GM19025 (cell line): ENCODE results near the gene ZBED6.
"Not testable (repeated sequence)": the region's sequence is repeated elsewhere in the genome, so short reads cannot be mapped to it uniquely, and the experiment has no call there.

ENCODE experiments used
- ATAC-seq: cut with Tn5 transposase; IDR thresholded peaks from one replicate; pipeline ENCODE4 v1.9.1; 2021; ENCODE audit warnings: mild to moderate bottlenecking, low read depth, moderate library complexity; ENCODE audit not compliant: unreplicated experiment

The ZBED6 gene

DNA sequence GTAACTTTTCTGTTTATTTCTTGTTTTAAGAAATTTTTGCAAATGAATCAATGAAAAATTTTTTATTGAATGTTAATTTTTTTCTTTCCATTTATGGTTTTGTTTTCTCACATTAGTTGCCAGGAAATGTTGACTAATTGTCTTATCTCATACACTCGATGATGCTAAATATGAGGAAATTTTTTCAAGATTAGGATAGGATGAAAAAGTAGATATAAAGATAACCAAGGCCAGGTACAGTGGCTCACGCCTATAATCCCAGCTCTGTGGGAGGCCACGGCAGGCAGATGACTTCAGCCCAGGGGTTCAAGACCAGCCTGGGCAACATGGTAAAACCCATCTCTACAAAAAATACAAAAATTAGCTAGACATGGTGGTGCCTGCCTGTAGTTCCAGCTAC, 17.8 kb upstream of the ZBED6 start:
- ATAC-seq: no peak

DNA sequence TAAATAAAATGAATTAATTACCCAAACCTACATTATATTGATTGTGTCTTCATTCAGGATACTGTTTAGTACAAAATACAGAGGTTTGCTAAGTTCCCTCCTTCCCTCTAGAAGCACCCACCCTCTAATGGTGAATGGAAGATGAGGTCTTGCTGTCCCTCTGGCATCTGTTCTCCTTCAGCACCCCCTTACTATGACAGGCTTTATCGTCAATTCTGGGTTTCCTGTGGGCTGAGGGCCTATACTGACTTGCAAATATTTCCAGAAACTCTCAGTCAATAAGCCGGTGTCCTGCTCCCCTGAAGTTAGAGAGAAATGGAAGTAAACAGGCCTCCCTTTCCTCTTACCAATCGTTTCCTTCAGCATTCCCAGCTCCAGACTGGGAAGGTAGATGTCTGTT, 17.3 kb upstream of the ZBED6 start:
- no peak for ATAC-seq

DNA sequence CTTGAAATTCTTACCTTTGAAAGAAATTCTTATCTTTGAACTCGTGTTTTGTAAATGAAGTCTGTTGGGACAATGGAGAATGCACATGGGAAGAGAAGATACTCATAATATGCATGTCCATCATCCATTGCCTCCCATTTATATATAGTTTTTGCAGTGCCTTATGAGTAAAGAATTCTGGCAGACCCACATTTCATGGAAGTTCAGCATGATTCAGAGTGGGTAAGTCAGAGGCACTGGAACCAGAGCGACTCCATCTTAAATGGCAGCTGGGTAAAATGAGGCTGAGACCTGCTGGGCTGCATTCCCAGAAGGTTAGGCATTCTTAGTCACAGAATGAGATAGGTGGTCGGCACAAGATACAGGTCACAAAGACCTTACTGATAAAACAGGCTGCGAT, 16.6 kb upstream of the ZBED6 start:
- ATAC-seq: no peak

DNA sequence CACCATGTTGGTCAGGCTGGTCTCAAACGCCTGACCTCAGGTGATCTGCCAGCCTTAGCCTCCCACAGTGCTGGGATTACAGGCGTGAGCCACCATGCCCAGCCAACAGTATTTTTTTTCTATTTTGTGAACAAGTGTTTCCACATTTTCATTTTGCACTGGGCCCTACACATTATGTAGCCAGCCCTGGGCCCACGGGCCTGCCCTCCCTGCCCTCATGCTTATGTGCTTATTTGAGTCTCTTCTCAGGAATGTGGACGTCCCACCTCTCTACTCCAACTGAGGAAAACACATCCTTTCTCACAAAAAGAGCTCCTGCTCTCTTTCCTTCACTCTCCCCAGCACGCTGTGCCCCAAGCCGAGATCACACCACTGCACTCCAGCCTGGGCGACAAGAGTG, 13.5 kb upstream of the ZBED6 start:
- no peak for ATAC-seq

DNA sequence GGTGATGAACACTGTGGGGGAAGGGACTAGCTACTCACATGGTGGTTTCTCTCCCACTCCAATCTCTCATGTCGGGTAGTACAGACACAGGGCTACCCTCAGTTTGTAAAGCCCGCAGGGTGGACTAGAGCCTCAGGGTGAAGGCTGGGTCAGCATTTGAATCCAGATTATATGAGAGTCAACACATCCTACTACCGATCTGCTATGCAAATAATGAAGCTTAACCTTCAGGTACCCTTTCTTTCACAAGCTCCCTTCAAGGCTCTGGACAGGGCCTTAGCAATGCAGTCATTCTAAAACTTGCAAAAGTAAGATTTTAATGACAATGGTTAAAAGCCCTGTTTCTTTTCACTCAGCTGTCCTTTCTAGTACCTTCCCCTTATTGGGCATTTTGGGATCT, 5.5 kb upstream of the ZBED6 start:
- no peak for ATAC-seq

DNA sequence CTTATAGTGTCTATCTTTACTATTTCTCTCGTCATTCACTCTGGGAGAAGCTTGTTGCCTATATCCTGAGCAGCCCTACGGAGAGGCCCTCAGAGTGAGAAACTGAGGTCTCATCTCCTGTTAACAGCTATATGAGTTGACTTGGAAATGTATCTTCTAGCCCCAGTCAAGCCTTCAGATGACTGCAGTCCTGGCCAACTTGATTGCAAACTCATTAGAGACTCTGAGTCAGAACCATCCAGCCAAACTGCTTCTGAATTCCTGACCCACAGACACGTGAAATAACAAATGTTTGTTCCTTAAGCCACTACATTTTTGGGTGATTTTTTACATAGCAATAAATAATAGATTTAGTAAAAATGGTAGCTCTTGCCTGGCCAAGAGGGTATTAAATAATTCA, 3.9 kb upstream of the ZBED6 start:
- ATAC-seq: no peak

DNA sequence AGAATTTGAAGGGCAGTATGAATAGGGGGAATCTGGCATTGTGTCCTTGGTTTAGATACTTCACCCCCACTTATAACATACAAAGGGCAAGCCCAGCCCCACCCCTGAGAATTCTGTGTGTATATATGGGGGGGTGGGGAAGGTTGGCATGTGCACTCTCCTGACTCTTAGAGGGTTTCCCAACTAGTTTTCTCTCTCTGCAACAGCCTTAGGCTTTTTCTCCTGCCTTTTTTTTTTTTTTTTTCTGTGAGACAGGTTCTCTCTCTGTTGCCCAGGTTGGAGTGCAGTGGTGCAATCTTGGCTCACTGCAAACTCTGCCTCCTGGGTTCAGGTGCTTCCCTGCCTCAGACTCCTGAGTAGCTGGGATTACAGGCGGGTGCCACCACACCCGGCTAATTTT, 2.9 kb upstream of the ZBED6 start:
- no peak for ATAC-seq

DNA sequence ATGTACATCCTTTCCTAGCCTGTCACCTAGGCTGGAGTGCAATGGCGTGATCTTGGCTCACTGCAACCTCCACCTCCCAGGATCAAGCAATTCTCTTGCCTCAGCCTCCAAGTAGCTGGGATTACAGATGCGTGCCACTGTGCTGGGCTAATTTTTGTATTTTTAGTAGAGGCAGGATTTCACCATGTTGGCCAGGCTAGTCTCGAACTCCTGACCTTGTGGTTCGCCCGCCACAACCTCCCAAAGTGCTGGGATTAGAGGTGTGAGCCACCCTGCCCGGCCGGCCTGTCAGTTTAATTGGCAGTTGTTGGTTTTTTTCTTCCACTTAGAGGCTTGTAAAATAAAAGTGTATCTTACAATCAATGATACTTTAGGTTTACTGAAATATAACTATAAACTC, 1.9 kb upstream of the ZBED6 start:
- not testable (repeated sequence) for ATAC-seq

DNA sequence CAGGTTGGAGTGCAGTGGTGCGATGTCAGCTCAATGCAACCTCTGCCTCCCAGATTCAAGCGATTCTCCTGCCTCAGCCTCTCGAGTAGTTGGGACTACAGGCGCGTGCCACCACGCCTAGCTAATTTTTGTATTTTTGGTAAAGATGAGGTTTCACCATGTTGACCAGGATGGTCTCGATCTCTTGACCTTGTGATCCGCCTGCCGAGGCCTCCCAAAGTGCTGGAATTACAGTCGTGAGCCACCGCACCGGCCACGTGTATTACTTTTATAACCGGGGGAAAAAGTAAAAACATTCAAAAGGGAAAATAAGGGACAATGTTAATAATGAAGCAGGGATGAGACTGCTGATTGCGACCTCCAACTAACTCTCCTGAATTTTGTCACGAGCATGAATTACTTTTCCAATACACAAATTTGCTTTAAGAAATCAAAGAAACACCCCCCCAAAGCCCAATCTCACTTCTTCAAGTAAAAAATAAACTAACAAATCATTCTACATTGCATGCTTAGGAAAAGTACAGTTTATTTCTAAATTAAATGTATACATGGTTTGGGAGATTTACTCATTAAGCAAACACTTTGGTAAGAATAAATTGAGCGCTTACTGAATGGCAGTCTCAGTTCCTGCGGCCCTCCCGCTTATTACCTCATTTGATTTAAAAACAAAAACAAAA, 521 bp upstream of the ZBED6 start:
- ATAC-seq: no peak

DNA sequence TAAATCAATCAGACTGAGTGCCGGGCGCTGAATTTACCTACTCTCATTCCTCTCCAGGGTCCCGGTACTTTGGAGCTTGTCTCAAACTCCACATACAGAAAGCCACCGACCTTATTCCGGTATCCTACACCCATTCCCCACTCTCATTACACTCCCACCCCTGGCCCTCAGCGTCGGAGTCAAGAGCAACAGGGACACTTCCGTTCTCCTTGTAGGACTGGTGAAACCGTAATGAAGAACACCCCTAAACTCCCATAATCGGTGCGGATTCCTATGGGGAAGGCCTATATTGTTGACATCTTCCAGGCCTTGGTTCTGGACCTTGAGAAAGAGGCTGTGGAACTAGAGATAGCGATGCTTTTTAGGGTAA, 798 bp downstream of the ZBED6 start:
- no peak for ATAC-seq

DNA sequence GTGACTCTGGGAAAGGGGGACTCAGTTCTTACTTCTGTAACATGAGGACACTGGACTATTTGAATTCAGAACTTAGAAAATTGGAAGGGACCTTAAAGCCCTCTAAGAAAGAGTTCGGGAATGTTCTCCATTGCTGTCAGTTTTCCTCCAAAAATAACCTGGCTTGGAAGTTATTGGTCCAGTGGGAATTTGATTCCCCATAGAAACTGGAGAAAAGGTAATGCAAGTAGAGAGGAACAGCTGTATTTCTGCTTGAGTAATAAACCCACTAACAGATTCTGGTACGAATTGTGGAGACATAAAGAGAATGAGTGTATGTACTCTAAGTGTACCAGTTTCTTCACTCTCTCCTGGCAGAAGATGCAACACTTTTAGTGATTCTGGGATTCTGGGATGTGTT, 1.8 kb downstream of the ZBED6 start:
- no peak for ATAC-seq

DNA sequence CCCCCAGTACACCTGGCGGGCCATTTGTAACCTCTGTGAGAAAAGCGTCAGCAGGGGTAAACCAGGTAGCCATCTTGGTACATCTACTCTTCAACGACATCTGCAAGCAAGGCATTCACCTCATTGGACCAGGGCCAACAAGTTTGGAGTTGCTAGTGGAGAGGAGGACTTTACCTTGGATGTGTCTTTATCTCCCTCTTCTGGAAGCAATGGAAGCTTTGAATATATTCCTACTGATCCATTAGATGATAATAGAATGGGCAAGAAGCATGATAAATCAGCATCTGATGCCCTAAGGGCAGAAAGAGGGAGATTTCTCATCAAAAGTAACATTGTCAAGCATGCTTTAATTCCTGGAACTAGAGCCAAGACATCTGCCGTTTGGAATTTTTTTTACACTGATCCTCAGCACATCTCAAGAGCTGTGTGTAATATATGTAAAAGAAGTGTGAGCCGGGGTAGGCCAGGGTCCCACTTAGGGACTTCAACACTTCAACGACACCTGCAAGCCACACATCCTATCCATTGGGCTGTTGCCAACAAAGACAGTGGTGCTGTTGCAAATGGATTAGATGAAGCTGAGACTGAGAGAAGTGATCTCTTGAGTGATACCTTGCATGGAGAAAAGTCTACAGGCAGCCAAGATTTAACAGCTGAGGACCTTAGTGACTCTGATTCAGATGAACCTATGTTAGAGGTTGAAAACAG, 2.7 kb downstream of the ZBED6 start:
- no peak for ATAC-seq

DNA sequence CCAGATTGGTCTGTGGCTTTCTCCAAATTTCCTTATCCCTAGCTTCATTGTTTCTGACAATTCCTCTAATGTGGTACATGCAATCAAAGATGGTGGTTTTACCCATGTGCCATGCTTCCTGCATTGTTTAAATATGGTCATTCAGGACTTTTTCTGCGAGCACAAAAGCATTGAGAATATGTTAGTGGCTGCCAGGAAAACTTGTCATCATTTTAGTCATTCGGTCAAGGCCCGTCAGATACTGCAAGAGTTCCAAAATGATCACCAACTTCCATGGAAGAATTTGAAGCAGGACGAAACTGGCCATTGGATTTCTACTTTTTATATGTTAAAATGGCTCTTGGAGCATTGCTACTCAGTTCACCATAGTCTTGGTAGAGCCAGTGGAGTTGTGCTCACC, 3.7 kb downstream of the ZBED6 start:
- no peak for ATAC-seq

DNA sequence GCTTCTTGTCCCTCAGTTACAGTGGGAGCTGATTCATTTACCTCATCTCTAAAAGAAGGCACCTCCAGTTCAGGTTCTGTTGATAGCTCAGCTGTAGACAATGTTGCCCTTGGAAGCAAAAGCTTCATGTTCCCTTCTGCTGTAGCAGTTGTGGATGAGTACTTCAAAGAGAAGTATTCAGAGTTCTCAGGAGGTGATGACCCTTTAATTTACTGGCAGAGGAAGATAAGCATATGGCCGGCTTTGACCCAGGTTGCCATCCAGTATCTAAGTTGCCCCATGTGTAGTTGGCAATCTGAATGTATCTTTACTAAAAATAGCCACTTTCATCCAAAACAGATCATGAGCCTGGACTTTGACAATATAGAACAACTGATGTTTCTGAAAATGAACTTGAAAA, 4.5 kb downstream of the ZBED6 start:
- ATAC-seq: no peak

DNA sequence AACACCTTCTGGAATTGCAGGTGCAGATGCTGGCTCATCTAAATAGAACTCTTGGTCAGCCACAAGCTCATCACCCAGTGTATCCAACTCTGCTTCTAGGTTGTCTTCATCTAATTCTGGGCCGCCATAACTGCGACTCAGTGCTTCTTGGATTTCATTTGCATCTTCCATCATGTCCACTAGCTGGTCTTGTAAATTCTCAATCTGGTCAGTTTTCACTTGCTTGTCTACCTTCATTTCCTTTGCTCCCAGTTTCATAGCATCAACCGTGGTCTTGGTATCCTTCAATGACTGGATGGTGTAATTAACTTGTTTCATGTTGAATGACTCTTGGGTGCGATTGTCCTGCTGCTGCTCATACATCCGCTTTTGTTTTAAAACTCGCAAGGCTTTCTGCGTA, 10.3 kb downstream of the ZBED6 start:
- ATAC-seq: no peak

DNA sequence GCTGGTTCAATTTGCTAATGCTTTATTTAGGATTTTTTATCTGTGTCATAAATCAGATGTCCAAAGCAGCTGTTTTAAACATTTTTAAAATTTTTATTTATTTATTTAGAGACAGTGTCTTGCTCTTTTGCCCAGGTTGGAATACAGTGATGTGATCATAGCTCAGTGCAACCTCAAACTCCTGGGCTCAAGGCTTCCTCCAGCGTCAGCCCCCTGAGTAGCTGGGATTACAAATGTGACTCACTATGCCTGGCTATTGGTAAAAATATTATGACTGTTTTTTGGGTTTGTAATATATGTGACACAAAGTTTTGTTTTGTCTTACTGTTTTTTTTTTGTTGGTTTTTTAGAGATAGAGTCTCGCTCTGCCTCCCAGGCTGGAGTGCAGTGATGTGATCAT, 11.8 kb downstream of the ZBED6 start:
- ATAC-seq: no peak

DNA sequence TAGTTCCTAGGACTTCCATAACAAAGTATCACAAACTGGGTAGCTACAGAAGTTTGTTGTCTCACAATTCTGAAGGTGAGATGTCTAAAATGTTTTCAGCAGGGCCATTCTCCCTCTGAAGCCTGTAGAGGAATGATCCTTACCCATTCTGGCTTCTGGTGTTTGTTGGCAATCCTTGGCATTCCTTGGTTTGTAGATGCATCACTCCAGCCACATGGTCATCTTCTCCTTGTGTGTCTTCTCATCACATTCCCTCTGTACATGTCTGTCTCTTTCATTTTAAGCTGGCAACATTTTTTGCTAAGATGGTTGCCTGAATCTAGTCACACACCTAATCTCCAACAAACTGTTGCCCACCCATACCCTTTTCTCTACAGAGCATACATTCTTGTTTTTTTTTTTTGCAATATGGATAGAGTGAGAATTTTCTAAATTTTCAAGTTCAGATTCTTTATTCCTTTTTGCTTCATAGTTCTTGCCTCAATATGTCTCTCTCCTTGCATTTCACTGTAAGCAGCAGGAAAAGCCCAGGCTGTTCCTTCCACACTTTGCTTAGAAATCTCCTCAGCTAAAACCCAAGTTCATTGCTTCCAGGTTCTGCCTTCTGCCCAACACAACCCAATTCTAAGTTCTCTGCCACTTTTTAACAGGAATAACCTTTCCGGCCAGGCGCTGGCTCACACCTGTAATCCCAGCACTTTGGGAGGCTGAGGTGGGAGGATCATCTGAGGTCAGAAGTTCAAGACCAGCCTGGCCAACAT, 18.3 kb downstream of the ZBED6 start:
- ATAC-seq: no peak

DNA sequence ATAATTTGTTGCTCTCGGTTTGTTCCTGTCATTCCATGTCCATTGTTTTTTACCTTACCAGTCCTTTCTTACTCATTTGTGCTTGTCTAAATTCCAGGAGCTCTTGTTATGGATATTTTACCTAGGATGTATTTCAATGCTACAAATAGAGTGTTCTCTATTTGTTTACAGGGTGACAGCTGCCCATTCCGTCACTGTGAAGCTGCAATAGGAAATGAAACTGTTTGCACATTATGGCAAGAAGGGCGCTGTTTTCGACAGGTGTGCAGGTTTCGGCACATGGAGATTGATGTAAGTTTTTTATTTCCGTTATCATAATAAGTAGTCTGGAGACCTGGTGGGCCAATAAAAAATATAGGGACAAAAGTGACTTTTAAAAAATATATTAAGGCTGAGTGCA, 23.0 kb downstream of the ZBED6 start:
- ATAC-seq: no peak

DNA sequence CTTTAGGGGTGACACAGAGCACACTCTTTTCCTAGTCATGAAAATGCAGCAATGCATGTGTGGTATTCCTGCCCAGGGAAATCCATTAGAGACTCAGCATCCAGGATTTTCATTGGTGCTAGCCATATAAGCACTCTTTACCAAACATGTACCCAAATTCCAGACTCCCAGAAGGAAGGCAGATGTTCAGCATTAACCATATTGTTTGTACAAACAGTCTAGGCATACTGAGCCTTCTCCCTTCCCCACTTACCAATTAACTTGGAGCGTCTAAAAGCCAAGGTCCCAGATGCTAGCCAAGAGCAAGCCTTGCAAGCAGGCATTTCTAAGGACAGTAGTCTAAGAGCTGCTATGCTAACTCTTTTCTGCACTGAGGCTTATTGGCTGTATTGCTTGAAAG, 27.9 kb downstream of the ZBED6 start:
- ATAC-seq: no peak

DNA sequence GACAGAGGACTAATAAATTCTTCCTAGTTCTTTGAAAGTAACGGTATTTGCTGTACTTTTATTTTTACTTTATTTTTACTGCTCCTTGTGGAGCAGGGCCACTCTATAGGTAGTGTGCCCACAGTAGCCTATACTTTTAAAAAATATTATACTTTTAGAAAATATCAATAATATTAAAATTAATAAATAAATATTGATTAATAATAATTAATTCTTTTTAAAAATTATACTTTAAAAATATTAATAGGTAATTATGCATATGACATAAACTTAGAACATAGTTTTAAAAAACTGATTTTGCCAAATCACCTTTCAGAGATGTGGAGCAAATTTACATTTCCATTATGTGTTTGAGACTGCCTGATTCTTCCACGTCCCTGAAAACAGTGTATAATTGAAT, 30.8 kb downstream of the ZBED6 start:
- no peak for ATAC-seq

DNA sequence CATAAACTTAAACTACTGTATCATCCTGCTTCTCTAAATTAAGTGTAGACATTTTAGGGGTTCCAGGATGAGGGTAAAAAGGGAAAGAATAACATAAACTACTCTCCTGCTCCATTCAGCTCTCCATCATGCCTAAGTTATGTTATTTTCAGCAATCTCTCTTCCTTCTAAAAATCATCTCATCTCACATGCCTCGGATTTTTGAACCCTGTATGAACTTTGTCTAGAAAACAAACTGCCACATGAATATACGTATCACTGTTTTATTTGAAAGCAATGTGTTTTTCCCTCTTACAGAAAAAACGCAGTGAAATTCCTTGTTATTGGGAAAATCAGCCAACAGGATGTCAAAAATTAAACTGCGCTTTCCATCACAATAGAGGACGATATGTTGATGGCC, 32.6 kb downstream of the ZBED6 start:
- ATAC-seq: no peak

DNA sequence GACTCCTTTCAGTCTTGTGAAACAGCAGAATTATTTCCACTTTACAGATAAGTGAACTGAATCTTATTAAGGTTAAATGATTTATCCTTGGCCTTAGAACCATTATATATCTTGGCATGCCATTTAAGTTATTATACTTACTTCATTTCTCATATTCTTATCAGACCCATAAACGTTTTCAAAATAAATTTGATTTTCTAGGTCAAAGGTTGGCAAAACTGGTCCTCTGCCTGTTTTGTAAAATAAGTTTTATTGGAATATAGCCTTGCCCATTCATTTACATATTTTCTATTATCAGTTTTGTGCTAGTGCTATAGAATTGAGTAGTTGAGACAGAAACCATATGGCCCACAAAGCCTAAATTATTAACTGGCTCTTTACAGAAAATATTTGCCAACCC, 33.1 kb downstream of the ZBED6 start:
- ATAC-seq: no peak
